ENCODE measurements around the gene ABHD18. TPM values are rescaled to one million over a fixed set of nuclear protein-coding genes. Genes with fewer than 3 reads are reported as not detected.

The ABHD18 gene
- total and polyA plus RNA-seq, 2 experiments from 2014 or later = 8.6 to 14.4 TPM

DNA sequence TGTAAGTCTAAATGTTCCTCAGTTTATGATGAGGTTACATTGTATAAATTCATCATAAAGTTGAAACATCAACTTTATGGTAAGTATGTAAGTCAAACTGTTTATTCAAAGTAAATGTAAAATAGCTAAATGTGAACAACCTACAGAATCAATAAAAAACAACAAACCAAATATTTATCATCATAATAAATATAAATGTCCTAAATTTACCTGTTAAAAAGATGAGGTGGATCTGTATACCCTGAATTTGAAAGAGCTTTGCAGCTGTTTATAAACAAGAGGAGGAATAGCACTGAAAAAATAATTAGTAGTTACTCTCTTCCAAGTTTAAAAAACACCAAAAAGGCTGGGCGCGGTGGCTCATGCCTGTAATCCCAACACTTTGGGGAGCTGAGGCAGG is 13.7 kb downstream of the ABHD18 start:
- H3K27ac ChIP-seq = no peak overlapping the region
- no peak for DNase-seq (ENCODE audit: low spot score)
- no peak overlapping the region for H3K4me3 ChIP-seq
- no peaks in the 10 kb centered on the region for H4K20me1 ChIP-seq (ENCODE audit: insufficient read depth, poor library complexity, severe bottlenecking)
- H2AFZ ChIP-seq = no peak overlapping the region
- no peak overlapping the region for H3K4me2 ChIP-seq
- no peaks in the 10 kb centered on the region for H3K36me3 ChIP-seq (replicated peaks; ENCODE audit: insufficient read depth, low read depth)
- no peaks in the 10 kb centered on the region for H3K9me2 ChIP-seq (replicated peaks; ENCODE audit: insufficient read depth)
- WGBS (ENCODE audit: low lambda C conversion rate, missing lambda C conversion rate) = 97% methylated on average over 2 of the region's 2 CpGs
- H3K79me2 ChIP-seq = peaks cover 25% of the 10 kb centered on the region
- TF ChIP-seq, protein P1, sequence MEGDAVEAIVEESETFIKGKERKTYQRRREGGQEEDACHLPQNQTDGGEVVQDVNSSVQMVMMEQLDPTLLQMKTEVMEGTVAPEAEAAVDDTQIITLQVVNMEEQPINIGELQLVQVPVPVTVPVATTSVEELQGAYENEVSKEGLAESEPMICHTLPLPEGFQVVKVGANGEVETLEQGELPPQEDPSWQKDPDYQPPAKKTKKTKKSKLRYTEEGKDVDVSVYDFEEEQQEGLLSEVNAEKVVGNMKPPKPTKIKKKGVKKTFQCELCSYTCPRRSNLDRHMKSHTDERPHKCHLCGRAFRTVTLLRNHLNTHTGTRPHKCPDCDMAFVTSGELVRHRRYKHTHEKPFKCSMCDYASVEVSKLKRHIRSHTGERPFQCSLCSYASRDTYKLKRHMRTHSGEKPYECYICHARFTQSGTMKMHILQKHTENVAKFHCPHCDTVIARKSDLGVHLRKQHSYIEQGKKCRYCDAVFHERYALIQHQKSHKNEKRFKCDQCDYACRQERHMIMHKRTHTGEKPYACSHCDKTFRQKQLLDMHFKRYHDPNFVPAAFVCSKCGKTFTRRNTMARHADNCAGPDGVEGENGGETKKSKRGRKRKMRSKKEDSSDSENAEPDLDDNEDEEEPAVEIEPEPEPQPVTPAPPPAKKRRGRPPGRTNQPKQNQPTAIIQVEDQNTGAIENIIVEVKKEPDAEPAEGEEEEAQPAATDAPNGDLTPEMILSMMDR (IDR thresholded peaks at IDR 0.05; ENCODE audit: poor library complexity) = no peak
- TF ChIP-seq EZH2phosphoT487 (IDR thresholded peaks at IDR 0.05; ENCODE audit: low read depth, severe bottlenecking, unreplicated experiment) = no peak
- no peak for TF ChIP-seq EZH2 (IDR thresholded peaks at IDR 0.05; ENCODE audit: borderline replicate concordance)
- H3K9me3 ChIP-seq (ENCODE audit: low read depth) = no peaks in the 10 kb centered on the region
- H3K27me3 ChIP-seq = no peaks in the 10 kb centered on the region
- no peaks in the 10 kb centered on the region for H3K4me1 ChIP-seq (ENCODE audit: insufficient read depth)

DNA sequence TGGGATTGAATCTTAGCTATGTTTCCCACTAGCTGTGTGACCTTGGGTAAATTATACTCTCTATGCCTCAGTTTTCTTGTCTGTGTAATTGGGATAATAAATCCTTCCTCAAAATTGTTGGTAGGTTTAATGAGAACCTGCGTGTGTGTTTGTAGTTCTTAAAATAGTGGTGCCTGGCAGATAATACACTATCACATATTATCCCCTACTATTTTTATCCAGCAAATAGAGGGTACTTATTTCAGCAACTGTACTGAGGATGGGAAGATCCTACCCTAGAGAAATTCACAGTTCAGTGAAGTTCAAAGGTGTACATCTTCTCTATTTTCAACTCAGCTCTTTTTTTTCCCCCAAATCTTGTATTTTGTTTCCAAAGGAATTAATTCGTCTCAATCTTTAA is 17.2 kb downstream of the ABHD18 start:
- H3K4me2 ChIP-seq = no peak overlapping the region
- no peaks in the 10 kb centered on the region for H4K20me1 ChIP-seq (ENCODE audit: insufficient read depth, poor library complexity, severe bottlenecking)
- no peak for DNase-seq (ENCODE audit: low spot score)
- H3K36me3 ChIP-seq (replicated peaks; ENCODE audit: insufficient read depth, low read depth) = no peaks in the 10 kb centered on the region
- H3K4me1 ChIP-seq (ENCODE audit: insufficient read depth) = no peaks in the 10 kb centered on the region
- WGBS (ENCODE audit: low lambda C conversion rate, missing lambda C conversion rate) = 92% methylated on average over 2 of the region's 2 CpGs
- no peaks in the 10 kb centered on the region for H3K27me3 ChIP-seq
- H3K9me2 ChIP-seq (replicated peaks; ENCODE audit: insufficient read depth) = no peaks in the 10 kb centered on the region
- H3K79me2 ChIP-seq = peaks cover 3% of the 10 kb centered on the region
- no peak overlapping the region for H3K27ac ChIP-seq
- no peaks in the 10 kb centered on the region for H3K9me3 ChIP-seq (ENCODE audit: low read depth)
- TF ChIP-seq, protein P1 (IDR thresholded peaks at IDR 0.05; ENCODE audit: poor library complexity) = no peak
- TF ChIP-seq EZH2 (IDR thresholded peaks at IDR 0.05; ENCODE audit: borderline replicate concordance) (no peak), EZH2phosphoT487 (IDR thresholded peaks at IDR 0.05; ENCODE audit: low read depth, severe bottlenecking, unreplicated experiment) (no peak)
- H2AFZ ChIP-seq = no peak overlapping the region
- no peak overlapping the region for H3K4me3 ChIP-seq

- no peaks in the 10 kb centered on the region for H3K79me2 ChIP-seq
- no peaks in the 10 kb centered on the region for H4K20me1 ChIP-seq (ENCODE audit: insufficient read depth, poor library complexity, severe bottlenecking)
- H2AFZ ChIP-seq = no peak overlapping the region
- 100% methylated on average over 1 of the region's 1 CpG for WGBS (ENCODE audit: low lambda C conversion rate, missing lambda C conversion rate)
- TF ChIP-seq EZH2phosphoT487 (IDR thresholded peaks at IDR 0.05; ENCODE audit: low read depth, severe bottlenecking, unreplicated experiment) (no peak), EZH2 (IDR thresholded peaks at IDR 0.05; ENCODE audit: borderline replicate concordance) (no peak)
- TF ChIP-seq, protein P1 (IDR thresholded peaks at IDR 0.05; ENCODE audit: poor library complexity) = no peak
- H3K4me1 ChIP-seq (ENCODE audit: insufficient read depth) = no peaks in the 10 kb centered on the region
- H3K27me3 ChIP-seq = no peaks in the 10 kb centered on the region
- H3K36me3 ChIP-seq (replicated peaks; ENCODE audit: insufficient read depth, low read depth) = no peaks in the 10 kb centered on the region
- H3K9me3 ChIP-seq (ENCODE audit: low read depth) = no peaks in the 10 kb centered on the region
- H3K4me2 ChIP-seq = no peak overlapping the region
- no peaks in the 10 kb centered on the region for H3K9me2 ChIP-seq (replicated peaks; ENCODE audit: insufficient read depth)
- DNase-seq (ENCODE audit: low spot score) = no peak
- H3K27ac ChIP-seq = no peak overlapping the region
- no peak overlapping the region for H3K4me3 ChIP-seq
These were observed 20.8 kb downstream of the ABHD18 start for GRCh38 chr4:127985989-127986388.

DNA sequence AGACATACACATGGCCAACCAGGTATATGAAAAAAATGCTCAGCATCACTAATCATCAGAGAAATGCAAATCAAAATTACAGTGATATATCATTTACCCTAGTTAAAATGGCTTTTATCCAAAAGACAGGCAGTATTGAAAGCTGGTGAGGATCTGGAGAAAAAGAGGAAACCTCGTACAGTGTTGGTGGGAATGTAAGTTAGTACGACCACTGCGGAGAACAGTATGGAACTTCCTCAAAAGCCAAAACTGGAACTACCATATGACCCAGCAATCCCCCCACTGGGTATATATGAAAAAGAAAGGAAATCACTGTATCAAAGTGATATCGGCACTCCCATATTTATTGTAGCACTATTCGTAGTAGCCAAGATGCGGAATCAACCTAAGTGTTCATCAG is 23.4 kb downstream of the ABHD18 start:
- H3K4me3 ChIP-seq = no peak overlapping the region
- H3K27ac ChIP-seq = no peak overlapping the region
- no peaks in the 10 kb centered on the region for H3K79me2 ChIP-seq
- H3K4me2 ChIP-seq = no peak overlapping the region
- H3K4me1 ChIP-seq (ENCODE audit: insufficient read depth) = no peaks in the 10 kb centered on the region
- H3K9me3 ChIP-seq (ENCODE audit: low read depth) = no peaks in the 10 kb centered on the region
- H3K27me3 ChIP-seq = no peaks in the 10 kb centered on the region
- H3K36me3 ChIP-seq (replicated peaks; ENCODE audit: insufficient read depth, low read depth) = no peaks in the 10 kb centered on the region
- no peaks in the 10 kb centered on the region for H3K9me2 ChIP-seq (replicated peaks; ENCODE audit: insufficient read depth)
- no peak overlapping the region for H2AFZ ChIP-seq
- DNase-seq (ENCODE audit: low spot score) = no peak
- TF ChIP-seq, protein P1 (IDR thresholded peaks at IDR 0.05; ENCODE audit: poor library complexity) = no peak
- TF ChIP-seq EZH2phosphoT487 (IDR thresholded peaks at IDR 0.05; ENCODE audit: low read depth, severe bottlenecking, unreplicated experiment) (no peak), EZH2 (IDR thresholded peaks at IDR 0.05; ENCODE audit: borderline replicate concordance) (no peak)
- no peaks in the 10 kb centered on the region for H4K20me1 ChIP-seq (ENCODE audit: insufficient read depth, poor library complexity, severe bottlenecking)
- 98% methylated on average over 6 of the region's 6 CpGs for WGBS (ENCODE audit: low lambda C conversion rate, missing lambda C conversion rate)
